ENCODE measurements around the gene KIF16B.

KIF16B gene

GRCh38 chr20:16472045-16472872 is 101.0 kb downstream of the KIF16B start:
- no peak for FAIRE-seq
- TF ChIP-seq CTCF (IDR thresholded peaks at IDR 0.05; ENCODE audit: insufficient read depth, missing control alignments) = no peak
- no peak for DNase-seq (ENCODE audit: insufficient read length, low spot score)

DNA sequence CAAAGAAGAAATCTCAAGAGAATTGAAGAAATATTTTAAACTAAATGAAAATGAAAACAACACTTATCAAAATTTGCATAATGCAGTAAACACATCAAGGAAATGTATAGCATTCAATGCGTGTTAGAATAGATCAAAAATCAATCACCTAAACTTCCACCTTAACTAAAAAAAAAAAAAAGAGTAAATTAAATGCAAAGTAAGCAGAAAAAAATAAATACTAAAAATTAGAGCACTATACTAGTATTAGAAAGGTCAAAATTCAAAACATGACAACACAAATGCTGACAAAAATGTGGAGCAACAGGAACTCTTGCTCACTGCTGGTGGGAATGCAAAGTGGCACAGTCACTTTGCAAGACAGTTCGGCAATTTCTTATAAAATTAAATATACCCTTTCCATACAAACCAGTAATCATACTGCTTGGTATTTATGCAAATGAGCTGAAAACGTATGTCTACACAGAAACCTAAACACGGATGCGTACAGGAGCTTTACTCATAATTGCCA is 103.8 kb downstream of the KIF16B start:
- FAIRE-seq = no peak
- no peak for DNase-seq (ENCODE audit: insufficient read length, low spot score)
- TF ChIP-seq CTCF (IDR thresholded peaks at IDR 0.05; ENCODE audit: insufficient read depth, missing control alignments) = no peak

- FAIRE-seq (no peak), DNase-seq (ENCODE audit: insufficient read length, low spot score) (no peak)
- TF ChIP-seq CTCF (IDR thresholded peaks at IDR 0.05; ENCODE audit: insufficient read depth, missing control alignments) = no peak
Observed at GRCh38 chr20:16462711-16463110, 110.5 kb downstream of the KIF16B start.

- no peak for FAIRE-seq
- TF ChIP-seq CTCF (IDR thresholded peaks at IDR 0.05; ENCODE audit: insufficient read depth, missing control alignments) = no peak
- no peak for DNase-seq (ENCODE audit: insufficient read length, low spot score)
Observed at GRCh38 chr20:16459019-16459700, 114.1 kb downstream of the KIF16B start.

DNA sequence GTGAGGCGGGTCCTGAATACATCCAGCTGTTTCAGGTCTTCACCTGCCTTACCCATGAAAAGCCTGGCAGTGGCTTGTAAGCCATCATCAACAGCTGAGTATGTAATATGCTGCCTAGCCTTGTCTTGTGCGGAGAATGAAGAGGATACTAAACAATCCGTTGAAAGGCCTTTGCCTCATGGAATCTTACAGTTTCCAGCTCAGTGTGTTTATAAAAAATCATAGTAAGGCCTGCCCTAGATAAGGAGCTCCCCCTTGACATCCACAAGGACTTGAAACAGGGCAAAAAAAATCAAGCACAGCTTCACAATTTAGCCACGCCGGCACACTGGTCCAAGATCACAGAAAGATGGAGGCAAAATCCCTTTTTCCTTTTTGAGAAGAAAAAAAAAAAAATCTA is 115.7 kb downstream of the KIF16B start:
- DNase-seq (ENCODE audit: insufficient read length, low spot score) = no peak
- TF ChIP-seq CTCF (IDR thresholded peaks at IDR 0.05; ENCODE audit: insufficient read depth, missing control alignments) = no peak
- FAIRE-seq = no peak

DNA sequence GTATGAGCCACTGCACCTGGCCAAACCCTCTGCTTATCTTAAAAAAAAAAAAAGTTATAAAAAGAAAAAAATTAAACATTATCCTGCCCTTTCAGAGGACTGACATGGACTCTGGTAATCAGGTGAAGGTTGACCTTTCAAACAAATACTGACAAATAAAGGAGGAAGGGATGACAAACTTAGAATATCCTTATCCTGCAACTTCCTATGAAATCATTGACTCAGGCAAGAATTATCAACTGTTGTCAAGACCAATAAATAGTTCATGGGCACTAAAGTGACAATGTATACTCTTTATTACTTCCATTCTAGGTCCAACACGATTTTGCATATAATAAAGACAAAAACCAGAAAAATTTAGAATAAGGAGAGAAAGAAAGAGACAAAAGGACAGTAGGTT is 117.9 kb downstream of the KIF16B start:
- FAIRE-seq = no peak
- no peak for TF ChIP-seq CTCF (IDR thresholded peaks at IDR 0.05; ENCODE audit: insufficient read depth, missing control alignments)

DNA sequence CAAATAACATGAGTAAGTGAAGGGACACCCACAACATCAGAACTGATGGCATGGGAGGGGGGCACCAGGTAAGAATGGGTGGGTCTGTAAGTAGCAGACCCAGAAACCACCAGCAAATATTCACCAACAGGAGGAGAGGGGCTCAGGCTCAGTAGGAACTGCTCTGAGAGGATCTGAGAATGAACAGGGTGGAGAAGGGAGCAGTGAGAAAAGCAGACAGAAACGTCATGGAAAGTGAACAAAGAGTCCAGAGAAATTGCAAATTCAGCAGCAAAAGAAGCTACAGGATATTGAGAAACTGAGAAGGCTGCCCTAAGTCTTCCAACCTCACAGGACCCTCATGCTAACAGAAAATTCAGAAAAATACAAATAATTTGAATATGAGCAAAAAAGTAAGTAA is 121.3 kb downstream of the KIF16B start:
- TF ChIP-seq CTCF (IDR thresholded peaks at IDR 0.05; ENCODE audit: insufficient read depth, missing control alignments) = no peak
- FAIRE-seq = no peak
- DNase-seq (ENCODE audit: insufficient read length, low spot score) = no peak

More for the DNA sequence above, 117.9 kb downstream of the KIF16B start:
- DNase-seq (ENCODE audit: insufficient read length, low spot score) = no peak
